Vagina (tissue), 2 donors: ENCODE results near the gene SOSTDC1. TPM values are rescaled to one million over a fixed set of nuclear protein-coding genes. Genes with fewer than 3 reads are reported as not detected.
A peak's percentile ranks its signal among the peaks of the same experiment; 100 is the strongest.

ENCODE experiments used
- DNase-seq, 2 donors: peaks; one replicate each; pipeline ENCODE4 v3.0.0-alpha.2; 2017; ENCODE audit errors: extremely low spot score in 2 of 2
- H3K27ac ChIP-seq: fragments of 200-600 bp; sonication (generic); one replicate; pipeline ENCODE4 v1.5.1; 2019
- H3K27me3 ChIP-seq: fragments of 200-600 bp; sonication (generic); one replicate; pipeline ENCODE4 v1.5.1; 2019
- H3K36me3 ChIP-seq, 2 donors: fragments of 200-600 bp; sonication (generic); one replicate each; pipeline ENCODE4 v1.5.1; 2017 to 2019
- H3K4me1 ChIP-seq: fragments of 200-600 bp; sonication (generic); one replicate; pipeline ENCODE4 v1.5.1; 2019
- H3K4me3 ChIP-seq, 2 donors: fragments of 200-600 bp; sonication (generic); 1 replicate in 1 of 2; 2 replicates in 1 of 2; pipeline ENCODE4 v1.5.1; 2016 to 2019
- H3K9me3 ChIP-seq: fragments of 200-600 bp; sonication (generic); one replicate; pipeline ENCODE4 v1.5.1; 2019
- POLR2A ChIP-seq, 2 donors: fragments of 450-650 bp; IDR thresholded peaks; one replicate each; pipeline ENCODE4 v1.6.1; 2017; ENCODE audit warnings: antibody characterized with exemption in 2 of 2, mild to moderate bottlenecking in 2 of 2, moderate library complexity in 2 of 2
- POLR2AphosphoS5 ChIP-seq, 2 donors: sonication (generic); formaldehyde crosslinking; IDR thresholded peaks; one replicate each; pipeline ENCODE4 v1.9.0; 2017; ENCODE audit warnings: antibody characterized with exemption in 2 of 2, mild to moderate bottlenecking in 2 of 2, low read depth in 1 of 2; ENCODE audit not compliant: insufficient read depth in 1 of 2
- intact Hi-C: fragments of 100-400 bp; cut with DNase I; formaldehyde crosslinking; loops from one replicate; pipeline ENCODE4 v1.15.1; 2023
- total RNA-seq: library from RNA; depleted of rRNA; stranded (reverse); fragments of >200 nt; gene quantifications from one replicate; pipeline ENCODE4 v1.2.3, GENCODE V29; 2016
- TF ChIP-seq, protein P1 (sequence below), 3 experiments: fragments of 450-650 bp in 2 of 3; fragments of 200-600 bp in 1 of 3; sonication (generic) in 1 of 3; IDR thresholded peaks; one replicate each; pipeline ENCODE4 v1.5.1; 2017 to 2019; ENCODE audit warnings: antibody characterized with exemption in 3 of 3, mild to moderate bottlenecking in 2 of 3, moderate library complexity in 2 of 3

SOSTDC1 gene
- total RNA-seq, 1 donor from 2014 or later, result 5.9 TPM

- Histone ChIP-seq H3K36me3 (no peaks in the 10 kb centered on the region), H3K27ac (no peak overlapping the region), H3K27me3 (no peaks in the 10 kb centered on the region), H3K4me1 (no peaks in the 10 kb centered on the region), H3K4me3 (no peak overlapping the region), H3K9me3 (no peaks in the 10 kb centered on the region)
- TF ChIP-seq POLR2AphosphoS5 (IDR thresholded peaks at IDR 0.05; ENCODE audit: insufficient read depth in 1 of 2, low read depth in 1 of 2), result no peak
- TF ChIP-seq, protein P1, sequence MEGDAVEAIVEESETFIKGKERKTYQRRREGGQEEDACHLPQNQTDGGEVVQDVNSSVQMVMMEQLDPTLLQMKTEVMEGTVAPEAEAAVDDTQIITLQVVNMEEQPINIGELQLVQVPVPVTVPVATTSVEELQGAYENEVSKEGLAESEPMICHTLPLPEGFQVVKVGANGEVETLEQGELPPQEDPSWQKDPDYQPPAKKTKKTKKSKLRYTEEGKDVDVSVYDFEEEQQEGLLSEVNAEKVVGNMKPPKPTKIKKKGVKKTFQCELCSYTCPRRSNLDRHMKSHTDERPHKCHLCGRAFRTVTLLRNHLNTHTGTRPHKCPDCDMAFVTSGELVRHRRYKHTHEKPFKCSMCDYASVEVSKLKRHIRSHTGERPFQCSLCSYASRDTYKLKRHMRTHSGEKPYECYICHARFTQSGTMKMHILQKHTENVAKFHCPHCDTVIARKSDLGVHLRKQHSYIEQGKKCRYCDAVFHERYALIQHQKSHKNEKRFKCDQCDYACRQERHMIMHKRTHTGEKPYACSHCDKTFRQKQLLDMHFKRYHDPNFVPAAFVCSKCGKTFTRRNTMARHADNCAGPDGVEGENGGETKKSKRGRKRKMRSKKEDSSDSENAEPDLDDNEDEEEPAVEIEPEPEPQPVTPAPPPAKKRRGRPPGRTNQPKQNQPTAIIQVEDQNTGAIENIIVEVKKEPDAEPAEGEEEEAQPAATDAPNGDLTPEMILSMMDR (IDR thresholded peaks at IDR 0.05), result no peak
- TF ChIP-seq POLR2A (IDR thresholded peaks at IDR 0.05), result no peak
- intact Hi-C loops, result no loop called here
- DNase-seq, result no peak
These were observed 37.4 kb downstream of the SOSTDC1 start for GRCh38 chr7:16428182-16428581.

DNA sequence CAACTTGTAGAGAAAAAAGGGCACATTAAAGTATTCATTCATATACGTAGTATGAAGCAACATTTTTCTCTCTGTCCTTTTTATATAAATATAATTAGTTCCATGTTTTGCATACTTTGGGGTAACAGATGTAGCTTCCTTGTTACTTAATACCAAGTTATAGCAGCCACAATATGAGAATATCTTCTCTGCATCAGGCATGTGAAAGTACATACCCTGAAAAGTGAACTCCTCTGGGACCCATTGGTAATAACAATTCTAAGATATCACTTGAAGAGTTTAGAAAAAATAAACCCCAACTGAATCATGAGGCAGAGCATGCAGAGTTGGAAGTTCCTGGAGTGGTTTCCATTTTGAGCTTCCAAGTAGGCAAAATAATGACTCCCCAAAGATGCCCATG lies 41.8 kb downstream of the SOSTDC1 start:
- intact Hi-C loops, result no loop called here
- H3K27me3 ChIP-seq, result no peaks in the 10 kb centered on the region
- H3K4me3 ChIP-seq, result no peak overlapping the region
- no peaks in the 10 kb centered on the region for H3K9me3 ChIP-seq
- H3K27ac ChIP-seq, result no peak overlapping the region
- DNase-seq, result no peak
- TF ChIP-seq POLR2A (IDR thresholded peaks at IDR 0.05) (no peak), POLR2AphosphoS5 (IDR thresholded peaks at IDR 0.05; ENCODE audit: insufficient read depth in 1 of 2, low read depth in 1 of 2) (no peak)
- TF ChIP-seq, protein P1 (IDR thresholded peaks at IDR 0.05), result no peak
- H3K4me1 ChIP-seq, result peaks cover 27% of the 10 kb centered on the region
- no peaks in the 10 kb centered on the region for H3K36me3 ChIP-seq

GRCh38 chr7:16422917-16423316 lies 42.6 kb downstream of the SOSTDC1 start:
- Histone ChIP-seq H3K4me1 (peaks cover 27% of the 10 kb centered on the region), H3K36me3 (no peaks in the 10 kb centered on the region), H3K27me3 (no peaks in the 10 kb centered on the region), H3K4me3 (no peak overlapping the region), H3K9me3 (no peaks in the 10 kb centered on the region), H3K27ac (peak overlapping the region; percentile 99)
- intact Hi-C loops, result no loop called here
- DNase-seq, result no peak
- TF ChIP-seq, protein P1 (IDR thresholded peaks at IDR 0.05), result no peak
- TF ChIP-seq POLR2A (IDR thresholded peaks at IDR 0.05) (no peak), POLR2AphosphoS5 (IDR thresholded peaks at IDR 0.05; ENCODE audit: insufficient read depth in 1 of 2, low read depth in 1 of 2) (no peak)

GRCh38 chr7:16422103-16422435 lies 43.5 kb downstream of the SOSTDC1 start:
- Histone ChIP-seq H3K4me1 (peaks cover 32% of the 10 kb centered on the region), H3K27ac (peak overlapping the region; percentile 99), H3K27me3 (no peaks in the 10 kb centered on the region), H3K36me3 (no peaks in the 10 kb centered on the region), H3K9me3 (no peaks in the 10 kb centered on the region), H3K4me3 (no peak overlapping the region)
- DNase-seq, result no peak
- intact Hi-C loops, result no loop called here
- TF ChIP-seq POLR2AphosphoS5 (IDR thresholded peaks at IDR 0.05; ENCODE audit: insufficient read depth in 1 of 2, low read depth in 1 of 2) (no peak), POLR2A (IDR thresholded peaks at IDR 0.05) (no peak)
- TF ChIP-seq, protein P1 (IDR thresholded peaks at IDR 0.05), result no peak

GRCh38 chr7:16421333-16422102 lies 44.0 kb downstream of the SOSTDC1 start, which contains the start of gene CRPPA:
TSS of gene CRPPA (minus strand) at chr7:16421538. CDS start at chr7:16421322, 216 bp downstream.
- H3K4me1 ChIP-seq, result peaks cover 32% of the 10 kb centered on the region
- peak within 1 kb of the TSS; percentile 99 for H3K27ac ChIP-seq
- no peaks in the 10 kb centered on the region for H3K9me3 ChIP-seq
- no peaks in the 10 kb centered on the region for H3K27me3 ChIP-seq
- TF ChIP-seq, protein P1 (IDR thresholded peaks at IDR 0.05), result no peak
- peak in 1 of 2 donors; percentile 7 for TF ChIP-seq POLR2AphosphoS5 (IDR thresholded peaks at IDR 0.05; ENCODE audit: insufficient read depth in 1 of 2, low read depth in 1 of 2)
- no peak for DNase-seq
- H3K4me3 ChIP-seq, result peak within 1 kb of the TSS; percentile 69 to 75
- H3K36me3 ChIP-seq, result no peaks in the 10 kb centered on the region
- intact Hi-C loops, result no loop called here
